Measurements from ENCODE around the gene CDA. TPM values are rescaled to one million over a fixed set of nuclear protein-coding genes. Genes with fewer than 3 reads are reported as not detected.

Gene CDA
- total and polyA plus RNA-seq, 9 of the 15 experiments (the other 6 are each of a cell fraction or from before 2014, with no cell fraction given) = not detected

DNA sequence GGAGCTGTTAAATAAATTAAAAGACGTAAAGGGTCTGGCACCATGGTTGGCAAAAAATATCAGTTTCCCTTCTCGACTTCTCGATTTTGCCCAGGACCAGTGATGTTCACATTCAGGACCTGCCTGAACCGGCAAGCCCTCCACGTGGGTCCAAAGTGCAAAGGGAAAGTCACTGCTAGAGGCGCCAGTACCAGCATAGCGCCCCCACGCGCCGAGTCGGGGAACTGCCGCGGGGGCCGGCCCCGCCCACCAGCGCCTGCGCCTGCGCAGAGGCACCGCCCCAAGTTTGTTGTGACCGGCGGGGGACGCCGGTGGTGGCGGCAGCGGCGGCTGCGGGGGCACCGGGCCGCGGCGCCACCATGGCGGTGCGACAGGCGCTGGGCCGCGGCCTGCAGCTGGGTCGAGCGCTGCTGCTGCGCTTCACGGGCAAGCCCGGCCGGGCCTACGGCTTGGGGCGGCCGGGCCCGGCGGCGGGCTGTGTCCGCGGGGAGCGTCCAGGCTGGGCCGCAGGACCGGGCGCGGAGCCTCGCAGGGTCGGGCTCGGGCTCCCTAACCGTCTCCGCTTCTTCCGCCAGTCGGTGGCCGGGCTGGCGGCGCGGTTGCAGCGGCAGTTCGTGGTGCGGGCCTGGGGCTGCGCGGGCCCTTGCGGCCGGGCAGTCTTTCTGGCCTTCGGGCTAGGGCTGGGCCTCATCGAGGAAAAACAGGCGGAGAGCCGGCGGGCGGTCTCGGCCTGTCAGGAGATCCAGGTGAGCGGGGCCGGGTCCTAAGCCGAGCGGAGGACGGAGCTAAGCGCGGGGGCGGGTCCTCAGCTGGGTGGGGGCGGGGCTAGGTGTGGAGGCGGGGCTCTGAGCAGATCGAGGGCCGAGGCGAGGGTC, 44.5 kb downstream of the CDA start, which contains the start of gene PINK1 (continued):
- TF ChIP-seq, protein P1, sequence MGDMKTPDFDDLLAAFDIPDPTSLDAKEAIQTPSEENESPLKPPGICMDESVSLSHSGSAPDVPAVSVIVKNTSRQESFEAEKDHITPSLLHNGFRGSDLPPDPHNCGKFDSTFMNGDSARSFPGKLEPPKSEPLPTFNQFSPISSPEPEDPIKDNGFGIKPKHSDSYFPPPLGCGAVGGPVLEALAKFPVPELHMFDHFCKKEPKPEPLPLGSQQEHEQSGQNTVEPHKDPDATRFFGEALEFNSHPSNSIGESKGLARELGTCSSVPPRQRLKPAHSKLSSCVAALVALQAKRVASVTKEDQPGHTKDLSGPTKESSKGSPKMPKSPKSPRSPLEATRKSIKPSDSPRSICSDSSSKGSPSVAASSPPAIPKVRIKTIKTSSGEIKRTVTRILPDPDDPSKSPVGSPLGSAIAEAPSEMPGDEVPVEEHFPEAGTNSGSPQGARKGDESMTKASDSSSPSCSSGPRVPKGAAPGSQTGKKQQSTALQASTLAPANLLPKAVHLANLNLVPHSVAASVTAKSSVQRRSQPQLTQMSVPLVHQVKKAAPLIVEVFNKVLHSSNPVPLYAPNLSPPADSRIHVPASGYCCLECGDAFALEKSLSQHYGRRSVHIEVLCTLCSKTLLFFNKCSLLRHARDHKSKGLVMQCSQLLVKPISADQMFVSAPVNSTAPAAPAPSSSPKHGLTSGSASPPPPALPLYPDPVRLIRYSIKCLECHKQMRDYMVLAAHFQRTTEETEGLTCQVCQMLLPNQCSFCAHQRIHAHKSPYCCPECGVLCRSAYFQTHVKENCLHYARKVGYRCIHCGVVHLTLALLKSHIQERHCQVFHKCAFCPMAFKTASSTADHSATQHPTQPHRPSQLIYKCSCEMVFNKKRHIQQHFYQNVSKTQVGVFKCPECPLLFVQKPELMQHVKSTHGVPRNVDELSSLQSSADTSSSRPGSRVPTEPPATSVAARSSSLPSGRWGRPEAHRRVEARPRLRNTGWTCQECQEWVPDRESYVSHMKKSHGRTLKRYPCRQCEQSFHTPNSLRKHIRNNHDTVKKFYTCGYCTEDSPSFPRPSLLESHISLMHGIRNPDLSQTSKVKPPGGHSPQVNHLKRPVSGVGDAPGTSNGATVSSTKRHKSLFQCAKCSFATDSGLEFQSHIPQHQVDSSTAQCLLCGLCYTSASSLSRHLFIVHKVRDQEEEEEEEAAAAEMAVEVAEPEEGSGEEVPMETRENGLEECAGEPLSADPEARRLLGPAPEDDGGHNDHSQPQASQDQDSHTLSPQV (IDR thresholded peaks at IDR 0.05) = peak; percentile 90
- TF ChIP-seq, protein P2, sequence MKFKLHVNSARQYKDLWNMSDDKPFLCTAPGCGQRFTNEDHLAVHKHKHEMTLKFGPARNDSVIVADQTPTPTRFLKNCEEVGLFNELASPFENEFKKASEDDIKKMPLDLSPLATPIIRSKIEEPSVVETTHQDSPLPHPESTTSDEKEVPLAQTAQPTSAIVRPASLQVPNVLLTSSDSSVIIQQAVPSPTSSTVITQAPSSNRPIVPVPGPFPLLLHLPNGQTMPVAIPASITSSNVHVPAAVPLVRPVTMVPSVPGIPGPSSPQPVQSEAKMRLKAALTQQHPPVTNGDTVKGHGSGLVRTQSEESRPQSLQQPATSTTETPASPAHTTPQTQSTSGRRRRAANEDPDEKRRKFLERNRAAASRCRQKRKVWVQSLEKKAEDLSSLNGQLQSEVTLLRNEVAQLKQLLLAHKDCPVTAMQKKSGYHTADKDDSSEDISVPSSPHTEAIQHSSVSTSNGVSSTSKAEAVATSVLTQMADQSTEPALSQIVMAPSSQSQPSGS (CRISPR knock-in tag; IDR thresholded peaks at IDR 0.05) = 0 out of 2 replicates have a peak, but pooled peaks have one; percentile 42
- TF ChIP-seq JUND (IDR thresholded peaks at IDR 0.05; ENCODE audit: borderline replicate concordance, low read depth, low read length) (peak; percentile 61; the same call in 1 of the 2 replicates), JUND (tag; IDR thresholded peaks at IDR 0.05; ENCODE audit: borderline replicate concordance, low read depth, low read length) (peak; percentile 47; the same call in 1 of the 3 replicates), BRCA1 (IDR thresholded peaks at IDR 0.05) (no peak), BRCA1 (CRISPR knock-in tag; IDR thresholded peaks at IDR 0.05) (no peak), SMAD4 (CRISPR knock-in tag; conservative IDR thresholded peaks at IDR 0.05) (peak; percentile 92), CC2D1A (IDR thresholded peaks at IDR 0.05) (no peak)
- TF ChIP-seq, protein P3, sequence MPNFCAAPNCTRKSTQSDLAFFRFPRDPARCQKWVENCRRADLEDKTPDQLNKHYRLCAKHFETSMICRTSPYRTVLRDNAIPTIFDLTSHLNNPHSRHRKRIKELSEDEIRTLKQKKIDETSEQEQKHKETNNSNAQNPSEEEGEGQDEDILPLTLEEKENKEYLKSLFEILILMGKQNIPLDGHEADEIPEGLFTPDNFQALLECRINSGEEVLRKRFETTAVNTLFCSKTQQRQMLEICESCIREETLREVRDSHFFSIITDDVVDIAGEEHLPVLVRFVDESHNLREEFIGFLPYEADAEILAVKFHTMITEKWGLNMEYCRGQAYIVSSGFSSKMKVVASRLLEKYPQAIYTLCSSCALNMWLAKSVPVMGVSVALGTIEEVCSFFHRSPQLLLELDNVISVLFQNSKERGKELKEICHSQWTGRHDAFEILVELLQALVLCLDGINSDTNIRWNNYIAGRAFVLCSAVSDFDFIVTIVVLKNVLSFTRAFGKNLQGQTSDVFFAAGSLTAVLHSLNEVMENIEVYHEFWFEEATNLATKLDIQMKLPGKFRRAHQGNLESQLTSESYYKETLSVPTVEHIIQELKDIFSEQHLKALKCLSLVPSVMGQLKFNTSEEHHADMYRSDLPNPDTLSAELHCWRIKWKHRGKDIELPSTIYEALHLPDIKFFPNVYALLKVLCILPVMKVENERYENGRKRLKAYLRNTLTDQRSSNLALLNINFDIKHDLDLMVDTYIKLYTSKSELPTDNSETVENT (CRISPR knock-in tag; IDR thresholded peaks at IDR 0.05) = peak; percentile 93
